Activated T-helper 17 cell treated with anti-CD3 and anti-CD28 coated beads, Interleukin-2, amount 50 U/mL, for 72 hours (primary cell): ENCODE data around the gene GREB1. TPM values are rescaled to one million over a fixed set of nuclear protein-coding genes. Genes with fewer than 3 reads are reported as not detected.

Experiments used
- ATAC-seq: fragments of 150-1000 bp; cut with Tn5 transposase; replicated peaks from 2 replicates; pipeline ENCODE4 v1.10.0; 2021; ENCODE audit warnings: mild to moderate bottlenecking, moderate library complexity
- H3K27ac Mint-ChIP-seq: one replicate; pipeline ENCODE4 v1.8.0; 2022; ENCODE audit warnings: mixed read lengths
- H3K27me3 Mint-ChIP-seq: one replicate; pipeline ENCODE4 v1.8.0; 2022; ENCODE audit warnings: mixed read lengths
- H3K36me3 Mint-ChIP-seq: one replicate; pipeline ENCODE4 v1.8.0; 2022; ENCODE audit warnings: low read depth, mild to moderate bottlenecking, mixed read lengths
- H3K4me1 Mint-ChIP-seq: one replicate; pipeline ENCODE4 v1.8.0; 2022; ENCODE audit warnings: mixed read lengths
- H3K4me3 Mint-ChIP-seq: one replicate; pipeline ENCODE4 v1.8.0; 2022; ENCODE audit warnings: mild to moderate bottlenecking, mixed read lengths
- H3K9me3 Mint-ChIP-seq: one replicate; pipeline ENCODE4 v1.8.0; 2022; ENCODE audit warnings: mixed read lengths
- total RNA-seq, 2 donors: library from RNA; stranded (reverse); gene quantifications; one replicate each; pipeline ENCODE4 v1.2.3, GENCODE V29; 2022

GREB1 gene
- total RNA-seq, 2 donors from 2014 or later: 0.95 to 1.0 TPM

GRCh38 chr2:11622611-11623010 is 88.8 kb downstream of the GREB1 start:
- no peak overlapping the region for H3K4me3 Mint-ChIP-seq
- no peak for ATAC-seq
- no peaks in the 10 kb centered on the region for H3K36me3 Mint-ChIP-seq
- H3K27me3 Mint-ChIP-seq: peaks cover 8% of the 10 kb centered on the region
- H3K4me1 Mint-ChIP-seq: no peaks in the 10 kb centered on the region
- peaks cover 2% of the 10 kb centered on the region for H3K9me3 Mint-ChIP-seq
- no peak overlapping the region for H3K27ac Mint-ChIP-seq

GRCh38 chr2:11624893-11625292 is 91.0 kb downstream of the GREB1 start:
- ATAC-seq: no peak

GRCh38 chr2:11625671-11626070 is 91.8 kb downstream of the GREB1 start:
- H3K9me3 Mint-ChIP-seq: peaks cover 3% of the 10 kb centered on the region
- ATAC-seq: peak; percentile 59
- H3K4me1 Mint-ChIP-seq: no peaks in the 10 kb centered on the region

More at GRCh38 chr2:11624893-11625292, 91.0 kb downstream of the GREB1 start:
- H3K4me3 Mint-ChIP-seq: no peak overlapping the region
- peaks cover 8% of the 10 kb centered on the region for H3K27me3 Mint-ChIP-seq
- no peak overlapping the region for H3K27ac Mint-ChIP-seq
- H3K9me3 Mint-ChIP-seq: peaks cover 3% of the 10 kb centered on the region
- H3K4me1 Mint-ChIP-seq: no peaks in the 10 kb centered on the region
- H3K36me3 Mint-ChIP-seq: no peaks in the 10 kb centered on the region

GRCh38 chr2:11628675-11629074 is 94.8 kb downstream of the GREB1 start:
- Mint-ChIP-seq H3K27me3 (peaks cover 8% of the 10 kb centered on the region), H3K36me3 (no peaks in the 10 kb centered on the region), H3K4me1 (no peaks in the 10 kb centered on the region), H3K4me3 (no peak overlapping the region), H3K9me3 (peaks cover 3% of the 10 kb centered on the region), H3K27ac (no peak overlapping the region)
- no peak for ATAC-seq

More at GRCh38 chr2:11625671-11626070, 91.8 kb downstream of the GREB1 start:
- Mint-ChIP-seq H3K4me3 (no peak overlapping the region), H3K27me3 (peaks cover 12% of the 10 kb centered on the region), H3K27ac (peak overlapping the region; percentile 14), H3K36me3 (no peaks in the 10 kb centered on the region)

- peaks cover 3% of the 10 kb centered on the region for H3K9me3 Mint-ChIP-seq
- H3K4me1 Mint-ChIP-seq: no peaks in the 10 kb centered on the region
- no peak for ATAC-seq
- H3K4me3 Mint-ChIP-seq: no peak overlapping the region
- no peaks in the 10 kb centered on the region for H3K36me3 Mint-ChIP-seq
- no peak overlapping the region for H3K27ac Mint-ChIP-seq
- H3K27me3 Mint-ChIP-seq: peaks cover 8% of the 10 kb centered on the region
These were observed 95.4 kb downstream of the GREB1 start for GRCh38 chr2:11629215-11629614.

- Mint-ChIP-seq H3K27me3 (peaks cover 8% of the 10 kb centered on the region), H3K4me1 (no peaks in the 10 kb centered on the region), H3K4me3 (no peak overlapping the region), H3K36me3 (no peaks in the 10 kb centered on the region), H3K27ac (no peak overlapping the region), H3K9me3 (peaks cover 3% of the 10 kb centered on the region)
- ATAC-seq: no peak
These were observed 96.0 kb downstream of the GREB1 start for GRCh38 chr2:11629851-11630250.

- no peaks in the 10 kb centered on the region for H3K4me1 Mint-ChIP-seq
- H3K27me3 Mint-ChIP-seq: peaks cover 8% of the 10 kb centered on the region
- H3K36me3 Mint-ChIP-seq: no peaks in the 10 kb centered on the region
These were observed 97.0 kb downstream of the GREB1 start for GRCh38 chr2:11630855-11631254.

GRCh38 chr2:11631462-11631861 is 97.6 kb downstream of the GREB1 start:
- Mint-ChIP-seq H3K4me1 (no peaks in the 10 kb centered on the region), H3K27me3 (peaks cover 10% of the 10 kb centered on the region), H3K9me3 (peaks cover 3% of the 10 kb centered on the region), H3K27ac (no peak overlapping the region), H3K36me3 (no peaks in the 10 kb centered on the region), H3K4me3 (no peak overlapping the region)
- no peak for ATAC-seq

More at GRCh38 chr2:11630855-11631254, 97.0 kb downstream of the GREB1 start:
- Mint-ChIP-seq H3K27ac (no peak overlapping the region), H3K9me3 (peaks cover 3% of the 10 kb centered on the region), H3K4me3 (no peak overlapping the region)
- ATAC-seq: no peak

GRCh38 chr2:11633923-11634478 is 100.2 kb downstream of the GREB1 start:
- no peaks in the 10 kb centered on the region for H3K9me3 Mint-ChIP-seq
- peaks cover 17% of the 10 kb centered on the region for H3K27me3 Mint-ChIP-seq
- no peak for ATAC-seq
- H3K27ac Mint-ChIP-seq: no peak overlapping the region
- H3K4me3 Mint-ChIP-seq: no peak overlapping the region
- H3K36me3 Mint-ChIP-seq: no peaks in the 10 kb centered on the region
- no peaks in the 10 kb centered on the region for H3K4me1 Mint-ChIP-seq

GRCh38 chr2:11634584-11634983 is 100.7 kb downstream of the GREB1 start:
- H3K27me3 Mint-ChIP-seq: peaks cover 20% of the 10 kb centered on the region
- ATAC-seq: no peak
- H3K4me1 Mint-ChIP-seq: no peaks in the 10 kb centered on the region
- H3K27ac Mint-ChIP-seq: no peak overlapping the region
- no peaks in the 10 kb centered on the region for H3K36me3 Mint-ChIP-seq
- H3K4me3 Mint-ChIP-seq: no peak overlapping the region
- H3K9me3 Mint-ChIP-seq: no peaks in the 10 kb centered on the region

GRCh38 chr2:11635141-11635540 is 101.3 kb downstream of the GREB1 start:
- peaks cover 21% of the 10 kb centered on the region for H3K27me3 Mint-ChIP-seq
- H3K27ac Mint-ChIP-seq: no peak overlapping the region
- no peak overlapping the region for H3K4me3 Mint-ChIP-seq
- H3K9me3 Mint-ChIP-seq: no peaks in the 10 kb centered on the region
- no peaks in the 10 kb centered on the region for H3K4me1 Mint-ChIP-seq
- H3K36me3 Mint-ChIP-seq: no peaks in the 10 kb centered on the region
- no peak for ATAC-seq

GRCh38 chr2:11636593-11637295 is 102.9 kb downstream of the GREB1 start:
- Mint-ChIP-seq H3K4me3 (no peak overlapping the region), H3K4me1 (no peaks in the 10 kb centered on the region), H3K36me3 (no peaks in the 10 kb centered on the region), H3K27me3 (peaks cover 16% of the 10 kb centered on the region), H3K27ac (no peak overlapping the region), H3K9me3 (no peaks in the 10 kb centered on the region)
- ATAC-seq: no peak

- Mint-ChIP-seq H3K27ac (no peak overlapping the region), H3K36me3 (no peaks in the 10 kb centered on the region), H3K4me3 (no peak overlapping the region), H3K27me3 (peaks cover 16% of the 10 kb centered on the region), H3K9me3 (no peaks in the 10 kb centered on the region), H3K4me1 (no peaks in the 10 kb centered on the region)
- ATAC-seq: no peak
These were observed 103.7 kb downstream of the GREB1 start for GRCh38 chr2:11637546-11637945.

- no peak for ATAC-seq
- Mint-ChIP-seq H3K4me1 (no peaks in the 10 kb centered on the region), H3K9me3 (no peaks in the 10 kb centered on the region), H3K4me3 (no peak overlapping the region), H3K36me3 (no peaks in the 10 kb centered on the region), H3K27ac (no peak overlapping the region), H3K27me3 (peaks cover 25% of the 10 kb centered on the region)
These were observed 105.7 kb downstream of the GREB1 start for GRCh38 chr2:11639503-11639902.

- H3K27me3 Mint-ChIP-seq: peaks cover 25% of the 10 kb centered on the region
- H3K9me3 Mint-ChIP-seq: no peaks in the 10 kb centered on the region
- no peaks in the 10 kb centered on the region for H3K4me1 Mint-ChIP-seq
- no peak for ATAC-seq
- no peak overlapping the region for H3K27ac Mint-ChIP-seq
- H3K36me3 Mint-ChIP-seq: no peaks in the 10 kb centered on the region
- no peak overlapping the region for H3K4me3 Mint-ChIP-seq
These were observed 106.3 kb downstream of the GREB1 start for GRCh38 chr2:11640132-11640531.
